Astrocyte of the cerebellum (primary cell): Measurements from ENCODE around the gene RBBP7.

Experiments
- DNase-seq: peaks from one replicate; pipeline ENCODE4 v3.0.0-alpha.2; 2011; ENCODE audit warnings: low read depth
- H3K4me3 ChIP-seq: 2 replicates; pipeline ENCODE4 v1.5.1; 2011; ENCODE audit warnings: mild to moderate bottlenecking, low read depth, low read length, moderate library complexity
- in situ Hi-C: cut with HindIII; loops from 2 replicates; pipeline ENCODE4 v1.10.0; 2017; ENCODE audit warnings: low sequenced_read_pairs
- TF ChIP-seq, protein P1 (sequence below): IDR thresholded peaks from 2 replicates; pipeline ENCODE4 v1.5.1; 2012; ENCODE audit warnings: low read length, low read depth, moderate library complexity, mild to moderate bottlenecking; ENCODE audit errors: missing control alignments

The RBBP7 gene

DNA sequence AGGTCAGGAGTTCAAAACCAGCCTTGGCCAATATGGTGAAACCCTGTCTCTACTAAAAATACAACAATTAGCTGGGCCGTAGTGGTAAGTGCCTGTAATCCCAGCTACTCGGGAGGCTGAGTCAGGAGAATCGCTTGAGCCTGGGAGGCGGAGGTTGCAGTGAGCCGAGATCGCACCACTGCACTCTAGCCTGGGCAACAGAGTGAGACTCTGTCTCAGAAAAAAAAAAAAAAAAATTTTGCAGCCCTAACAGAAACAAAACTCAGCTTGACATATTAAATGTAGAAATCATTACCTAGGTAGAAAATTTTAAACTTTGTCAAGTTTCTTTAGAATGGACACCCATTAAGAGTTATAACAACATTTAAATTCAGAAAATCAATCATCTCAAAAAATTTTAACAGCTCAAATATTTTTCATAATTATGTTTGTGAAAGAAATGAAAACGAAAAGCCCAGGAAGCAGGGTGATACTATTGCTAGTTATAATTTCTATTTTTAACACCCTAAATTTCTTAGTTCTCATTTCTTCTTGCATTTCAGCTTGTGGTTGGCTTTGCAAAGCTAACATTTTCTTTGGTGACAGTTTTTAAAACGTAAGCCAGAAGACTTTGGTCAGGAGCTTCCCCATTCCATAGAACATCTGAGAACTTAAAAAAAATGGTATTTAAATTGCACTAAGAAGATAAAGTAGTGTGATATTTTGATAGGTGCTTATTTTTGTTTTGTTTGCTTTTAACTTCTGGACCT is 33.3 kb upstream of the RBBP7 start:
- no peak overlapping the region for H3K4me3 ChIP-seq
- TF ChIP-seq, protein P1, sequence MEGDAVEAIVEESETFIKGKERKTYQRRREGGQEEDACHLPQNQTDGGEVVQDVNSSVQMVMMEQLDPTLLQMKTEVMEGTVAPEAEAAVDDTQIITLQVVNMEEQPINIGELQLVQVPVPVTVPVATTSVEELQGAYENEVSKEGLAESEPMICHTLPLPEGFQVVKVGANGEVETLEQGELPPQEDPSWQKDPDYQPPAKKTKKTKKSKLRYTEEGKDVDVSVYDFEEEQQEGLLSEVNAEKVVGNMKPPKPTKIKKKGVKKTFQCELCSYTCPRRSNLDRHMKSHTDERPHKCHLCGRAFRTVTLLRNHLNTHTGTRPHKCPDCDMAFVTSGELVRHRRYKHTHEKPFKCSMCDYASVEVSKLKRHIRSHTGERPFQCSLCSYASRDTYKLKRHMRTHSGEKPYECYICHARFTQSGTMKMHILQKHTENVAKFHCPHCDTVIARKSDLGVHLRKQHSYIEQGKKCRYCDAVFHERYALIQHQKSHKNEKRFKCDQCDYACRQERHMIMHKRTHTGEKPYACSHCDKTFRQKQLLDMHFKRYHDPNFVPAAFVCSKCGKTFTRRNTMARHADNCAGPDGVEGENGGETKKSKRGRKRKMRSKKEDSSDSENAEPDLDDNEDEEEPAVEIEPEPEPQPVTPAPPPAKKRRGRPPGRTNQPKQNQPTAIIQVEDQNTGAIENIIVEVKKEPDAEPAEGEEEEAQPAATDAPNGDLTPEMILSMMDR: no peak
- DNase-seq: no peak
- in situ Hi-C loops: no loop called here

DNA sequence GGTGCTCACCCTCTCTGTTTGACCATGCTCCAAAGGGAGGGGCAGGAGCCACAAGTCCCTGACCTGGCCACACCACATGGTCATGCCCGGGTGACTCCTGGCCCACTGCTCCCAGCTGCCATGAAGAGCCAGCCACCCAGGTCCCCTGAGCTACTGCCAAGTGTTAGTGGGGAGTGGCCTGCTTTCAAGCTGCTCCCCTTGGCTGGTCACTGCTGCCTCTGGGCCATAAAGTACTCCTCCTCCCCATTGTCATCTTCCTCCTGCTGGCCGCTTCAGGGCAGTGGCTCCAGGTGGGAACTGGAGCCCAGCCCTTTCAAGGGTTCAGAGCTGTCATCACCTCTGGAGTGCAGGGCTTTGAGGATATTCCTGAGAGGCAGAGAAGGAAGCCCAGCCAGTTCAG is 27.3 kb upstream of the RBBP7 start:
- in situ Hi-C loops: no loop called here
- no peak for DNase-seq
- H3K4me3 ChIP-seq: no peak overlapping the region
- TF ChIP-seq, protein P1: no peak

DNA sequence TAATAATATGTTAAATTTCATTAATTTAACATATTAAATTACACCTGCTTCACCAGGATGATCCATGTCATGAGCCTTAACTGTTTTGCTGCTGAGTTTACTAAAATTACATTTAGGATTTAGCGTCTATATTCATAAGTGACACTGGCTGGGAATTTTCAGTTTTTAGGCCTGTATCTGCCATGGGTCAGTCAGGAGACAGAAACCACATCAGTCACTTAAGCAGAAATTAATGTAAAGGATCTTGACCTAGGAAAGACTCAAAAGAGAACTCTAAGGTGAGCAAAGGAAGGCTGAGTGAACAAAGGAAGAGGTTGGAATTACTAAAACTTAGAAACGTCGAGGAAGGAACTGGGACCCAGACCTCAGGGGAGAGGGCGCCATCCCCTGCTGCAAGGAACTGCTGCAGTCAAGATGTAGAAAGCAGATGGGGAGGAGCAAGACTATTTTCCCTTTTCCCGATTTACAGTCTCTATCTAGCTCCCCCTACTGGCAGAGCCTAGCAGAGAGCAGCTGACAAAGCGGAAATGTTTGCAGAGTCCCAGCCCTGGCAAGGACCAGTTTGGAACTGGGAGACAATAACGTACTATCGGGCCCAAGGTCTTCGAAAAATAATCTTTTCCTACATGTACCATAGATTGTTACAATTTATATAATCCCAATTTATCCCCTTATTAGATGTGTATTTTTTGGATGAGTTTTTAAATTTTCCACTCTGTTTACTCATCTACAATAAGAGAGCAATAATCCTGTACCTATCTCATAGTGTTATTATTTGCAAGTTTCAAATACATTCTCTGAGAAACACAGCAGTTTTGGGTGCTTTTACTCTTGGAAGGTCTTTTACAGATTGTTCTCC is 22.6 kb upstream of the RBBP7 start:
- DNase-seq: peak; percentile 53
- H3K4me3 ChIP-seq: no peak overlapping the region

DNA sequence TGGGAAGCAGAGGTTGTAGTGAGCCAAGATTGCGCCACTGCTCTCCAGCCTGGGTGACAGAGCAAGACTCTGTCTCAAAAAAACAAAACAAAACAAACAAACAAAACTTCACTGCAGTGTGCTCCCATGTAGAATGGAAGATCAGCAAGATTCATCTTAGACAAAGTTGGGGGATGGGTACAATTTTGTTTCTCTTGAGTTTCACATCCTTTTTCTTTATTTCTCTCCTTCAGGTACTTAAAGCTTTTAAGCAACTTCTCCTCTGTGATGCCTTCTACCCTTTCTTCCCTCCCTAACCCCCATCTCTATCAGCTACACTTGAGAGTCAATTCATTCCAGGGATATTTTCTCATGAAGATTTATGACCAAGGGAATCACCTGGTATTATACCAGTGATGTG is 15.5 kb upstream of the RBBP7 start:
- no peak for DNase-seq
- in situ Hi-C loops: loop anchor here (5.0 kb wide), 1 partner anchor 52 kb away; no protein-coding TSS in a partner anchor
- TF ChIP-seq, protein P1: no peak
- H3K4me3 ChIP-seq: no peak overlapping the region

More for the DNA sequence above, 22.6 kb upstream of the RBBP7 start:
- in situ Hi-C loops: no loop called here
- TF ChIP-seq, protein P1: peak; percentile 90

DNA sequence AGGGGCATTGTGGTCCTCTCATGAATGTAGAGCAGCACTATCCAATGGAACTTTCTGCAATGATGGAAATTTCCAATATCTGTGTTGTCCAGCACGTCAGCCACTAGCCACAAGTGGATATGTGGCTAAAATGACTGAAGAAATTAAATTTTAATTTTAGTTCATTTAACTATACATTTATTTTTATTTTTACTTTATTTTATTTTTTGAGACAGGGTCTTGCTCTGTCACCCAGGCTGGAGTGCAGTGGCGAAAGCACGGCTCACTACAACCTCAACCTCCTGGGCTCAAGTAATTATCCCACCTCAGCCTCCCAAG is 13.3 kb upstream of the RBBP7 start:
- in situ Hi-C loops: no loop called here
- H3K4me3 ChIP-seq: no peak overlapping the region
- no peak for DNase-seq
- TF ChIP-seq, protein P1: no peak

DNA sequence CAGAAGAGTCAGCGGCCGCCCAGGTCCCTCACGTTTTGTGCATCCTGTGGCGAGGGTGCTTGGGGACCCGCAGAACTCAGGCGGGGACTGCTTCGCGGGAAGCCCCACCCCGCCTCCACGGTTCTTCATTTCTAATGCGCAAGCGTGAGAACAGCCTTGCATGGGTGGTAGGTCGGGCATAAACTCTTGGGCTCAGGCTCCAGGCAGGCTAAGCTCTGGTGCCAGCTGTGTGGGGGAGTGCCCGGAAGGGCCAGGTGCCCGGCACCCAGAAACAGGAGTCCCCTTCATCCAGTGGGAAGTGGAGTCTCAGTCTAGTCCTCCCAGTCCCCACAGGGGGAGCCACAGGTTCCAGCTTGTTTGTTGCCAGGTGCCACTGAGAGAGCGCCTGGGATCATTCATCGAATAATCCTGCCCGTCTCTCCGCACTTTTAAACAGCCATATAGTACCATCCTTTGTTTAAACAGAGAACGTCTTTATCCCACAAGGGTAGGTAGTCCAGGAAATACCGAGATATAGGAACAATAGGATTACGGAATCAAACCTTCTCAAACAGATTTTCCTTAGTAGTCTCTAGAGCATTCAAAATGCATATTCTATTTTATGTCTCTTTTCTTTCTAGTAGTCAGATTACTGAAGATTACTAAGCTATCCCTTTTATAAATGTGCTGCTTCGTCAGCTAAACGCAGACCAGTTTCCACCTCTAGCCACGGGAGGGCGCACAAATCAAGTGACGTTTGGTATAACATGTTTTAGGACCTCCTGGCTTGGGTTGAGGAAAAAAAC is 12.7 kb upstream of the RBBP7 start:
- TF ChIP-seq, protein P1: peak; percentile 55
- DNase-seq: peak; percentile 44
- in situ Hi-C loops: no loop called here
- peak overlapping the region; percentile 44 for H3K4me3 ChIP-seq
